Measurements from ENCODE around the gene ASIC2. TPM values are rescaled to one million over a fixed set of nuclear protein-coding genes. Genes with fewer than 3 reads are reported as not detected.

Gene ASIC2
- polyA plus RNA-seq, 1 experiment = 0.05 TPM

DNA sequence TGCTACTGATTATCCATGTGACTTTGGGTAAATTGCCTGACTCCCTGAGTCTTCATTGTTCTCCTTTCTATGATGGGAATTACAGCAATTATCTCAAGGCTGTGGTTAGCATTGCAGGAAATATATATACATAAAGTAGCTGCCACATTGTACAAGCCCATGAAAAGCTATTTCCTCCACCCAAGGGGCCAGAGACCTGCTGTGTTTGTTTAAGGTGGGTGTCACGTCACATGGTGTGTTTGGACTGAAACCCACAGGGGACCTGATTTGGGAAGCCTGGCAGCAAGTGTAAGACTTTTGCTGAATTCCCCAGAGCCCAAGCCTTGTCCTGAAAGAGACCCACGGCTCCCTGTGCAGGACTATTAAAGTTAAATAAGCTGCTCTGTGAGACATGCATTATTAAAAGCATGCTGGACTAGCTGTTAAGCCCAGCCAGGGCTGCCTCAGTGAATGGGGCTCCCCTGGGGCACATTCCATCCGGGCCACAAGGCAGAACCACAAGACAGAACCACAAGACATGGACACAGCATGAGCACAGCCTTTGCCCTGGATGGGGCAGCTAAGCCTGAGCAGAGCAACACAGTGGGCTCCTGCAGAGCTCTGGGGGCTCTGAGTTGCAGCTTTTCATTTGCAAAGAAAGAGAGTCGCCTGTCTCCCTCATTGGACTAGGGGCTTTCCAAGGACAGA lies 152.5 kb downstream of the ASIC2 start:
- Histone ChIP-seq H3K36me3 (ENCODE audit: control insufficient read depth, insufficient read depth, low read length) (no peaks in the 10 kb centered on the region), H3K4me3 (ENCODE audit: low read depth, low read length) (no peak overlapping the region), H3K27me3 (ENCODE audit: control insufficient read depth, insufficient read depth, low read length) (no peaks in the 10 kb centered on the region)
- DNase-seq (ENCODE audit: low read depth) = no peak
- ChIA-PET POLR2A (no interaction called here), CTCF (no interaction called here)
- TF ChIP-seq, protein P1, sequence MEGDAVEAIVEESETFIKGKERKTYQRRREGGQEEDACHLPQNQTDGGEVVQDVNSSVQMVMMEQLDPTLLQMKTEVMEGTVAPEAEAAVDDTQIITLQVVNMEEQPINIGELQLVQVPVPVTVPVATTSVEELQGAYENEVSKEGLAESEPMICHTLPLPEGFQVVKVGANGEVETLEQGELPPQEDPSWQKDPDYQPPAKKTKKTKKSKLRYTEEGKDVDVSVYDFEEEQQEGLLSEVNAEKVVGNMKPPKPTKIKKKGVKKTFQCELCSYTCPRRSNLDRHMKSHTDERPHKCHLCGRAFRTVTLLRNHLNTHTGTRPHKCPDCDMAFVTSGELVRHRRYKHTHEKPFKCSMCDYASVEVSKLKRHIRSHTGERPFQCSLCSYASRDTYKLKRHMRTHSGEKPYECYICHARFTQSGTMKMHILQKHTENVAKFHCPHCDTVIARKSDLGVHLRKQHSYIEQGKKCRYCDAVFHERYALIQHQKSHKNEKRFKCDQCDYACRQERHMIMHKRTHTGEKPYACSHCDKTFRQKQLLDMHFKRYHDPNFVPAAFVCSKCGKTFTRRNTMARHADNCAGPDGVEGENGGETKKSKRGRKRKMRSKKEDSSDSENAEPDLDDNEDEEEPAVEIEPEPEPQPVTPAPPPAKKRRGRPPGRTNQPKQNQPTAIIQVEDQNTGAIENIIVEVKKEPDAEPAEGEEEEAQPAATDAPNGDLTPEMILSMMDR (IDR thresholded peaks at IDR 0.05; ENCODE audit: insufficient read depth, low read depth, low read length) = no peak

DNA sequence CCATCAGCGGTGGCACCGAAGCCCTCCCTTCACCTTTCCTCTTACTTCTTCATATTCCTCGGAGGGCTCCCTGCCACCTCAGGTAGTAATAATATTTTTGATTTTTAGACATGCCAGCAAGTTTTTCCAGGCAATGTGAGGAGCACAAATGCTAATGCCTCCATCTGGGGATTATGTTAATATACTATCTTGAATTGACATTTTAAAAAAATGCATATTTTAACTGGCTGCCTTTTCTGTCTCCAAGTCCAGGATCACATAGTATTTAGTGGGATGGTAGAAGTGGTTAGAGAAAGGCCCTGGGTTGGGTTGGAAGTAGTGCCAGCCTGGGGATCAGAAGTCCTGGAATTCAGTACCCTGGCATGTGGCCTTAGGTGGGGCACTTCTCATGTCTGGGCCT lies 154.5 kb downstream of the ASIC2 start:
- TF ChIP-seq, protein P1 (IDR thresholded peaks at IDR 0.05; ENCODE audit: insufficient read depth, low read depth, low read length) = no peak
- ChIA-PET POLR2A (no interaction called here), CTCF (no interaction called here)
- H3K27me3 ChIP-seq (ENCODE audit: control insufficient read depth, insufficient read depth, low read length) = no peaks in the 10 kb centered on the region
- no peak for DNase-seq (ENCODE audit: low read depth)
- no peak overlapping the region for H3K4me3 ChIP-seq (ENCODE audit: low read depth, low read length)
- H3K36me3 ChIP-seq (ENCODE audit: control insufficient read depth, insufficient read depth, low read length) = no peaks in the 10 kb centered on the region

DNA sequence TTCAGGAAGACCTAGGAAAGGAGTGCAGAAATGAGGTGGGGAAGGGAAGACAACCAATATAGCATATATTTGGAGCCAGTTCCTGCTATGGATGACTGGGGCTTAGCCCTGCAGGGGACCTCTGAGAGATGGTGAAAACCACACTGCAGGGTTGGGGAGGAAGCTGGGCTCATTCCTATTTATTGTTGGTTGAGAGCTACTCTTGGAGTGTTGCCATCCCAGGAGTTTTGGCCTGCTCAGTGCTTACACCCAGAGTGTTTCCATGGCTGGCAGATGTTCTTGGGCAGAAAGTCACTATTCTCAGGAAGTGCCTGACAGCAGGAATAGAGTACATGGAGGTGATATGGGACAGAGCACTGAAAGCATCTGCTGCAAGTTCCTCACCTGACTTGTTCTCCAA lies 155.7 kb downstream of the ASIC2 start:
- no peak for DNase-seq (ENCODE audit: low read depth)
- TF ChIP-seq, protein P1 (IDR thresholded peaks at IDR 0.05; ENCODE audit: insufficient read depth, low read depth, low read length) = no peak

DNA sequence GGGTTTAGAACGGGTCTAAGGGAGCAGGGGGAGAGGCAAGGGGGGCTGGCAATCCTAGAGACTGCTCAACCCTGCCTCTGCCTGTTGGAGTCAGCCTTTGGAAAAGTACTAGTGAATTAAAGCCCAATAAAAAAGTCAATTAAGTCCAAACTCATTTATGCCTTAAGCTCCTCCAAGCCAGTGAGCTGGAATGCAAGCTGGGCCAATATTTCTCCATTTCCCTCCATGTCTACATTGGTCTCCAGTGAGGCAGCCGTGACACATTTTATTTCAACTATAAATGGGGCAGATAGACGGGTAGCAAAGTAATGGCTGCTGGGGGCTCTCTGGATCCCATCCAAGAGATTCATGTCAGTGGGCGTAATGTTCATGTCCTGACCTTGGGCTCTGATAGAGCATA lies 157.4 kb downstream of the ASIC2 start:
- no peaks in the 10 kb centered on the region for H3K36me3 ChIP-seq (ENCODE audit: control insufficient read depth, insufficient read depth, low read length)
- H3K27me3 ChIP-seq (ENCODE audit: control insufficient read depth, insufficient read depth, low read length) = no peaks in the 10 kb centered on the region
- no peak overlapping the region for H3K4me3 ChIP-seq (ENCODE audit: low read depth, low read length)
- POLR2A ChIA-PET = no interaction called here
- TF ChIP-seq, protein P1 (IDR thresholded peaks at IDR 0.05; ENCODE audit: insufficient read depth, low read depth, low read length) = no peak
- DNase-seq (ENCODE audit: low read depth) = no peak
- CTCF ChIA-PET = interaction anchor here (1.6 kb wide), 1 partner anchor 26 kb away, joined by 3 read pairs; no protein-coding TSS in a partner anchor

More for the DNA sequence above, 155.7 kb downstream of the ASIC2 start:
- no peaks in the 10 kb centered on the region for H3K27me3 ChIP-seq (ENCODE audit: control insufficient read depth, insufficient read depth, low read length)
- ChIA-PET CTCF (no interaction called here), POLR2A (no interaction called here)
- no peak overlapping the region for H3K4me3 ChIP-seq (ENCODE audit: low read depth, low read length)
- H3K36me3 ChIP-seq (ENCODE audit: control insufficient read depth, insufficient read depth, low read length) = no peaks in the 10 kb centered on the region

DNA sequence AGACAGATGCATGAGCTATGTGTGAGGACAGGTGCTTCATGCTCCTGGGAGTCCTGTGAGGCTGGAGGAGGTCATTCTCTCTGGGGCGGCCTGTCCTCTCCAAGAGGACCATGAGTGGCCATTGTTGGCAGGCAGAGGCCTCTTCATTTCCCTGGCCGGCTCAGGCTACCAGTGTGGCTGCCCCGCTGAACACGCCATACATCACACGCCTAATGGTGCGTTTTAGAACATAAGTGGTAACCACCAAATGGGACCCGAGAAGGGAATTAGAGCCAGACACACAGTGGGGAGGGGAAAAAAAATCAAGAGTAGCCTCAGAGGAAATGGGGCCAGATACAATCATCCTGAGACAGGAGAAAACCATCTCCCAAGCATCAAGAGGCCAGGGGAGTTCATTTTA lies 161.5 kb downstream of the ASIC2 start:
- Histone ChIP-seq H3K4me3 (ENCODE audit: low read depth, low read length) (no peak overlapping the region), H3K27me3 (ENCODE audit: control insufficient read depth, insufficient read depth, low read length) (no peaks in the 10 kb centered on the region), H3K36me3 (ENCODE audit: control insufficient read depth, insufficient read depth, low read length) (no peaks in the 10 kb centered on the region)
- DNase-seq (ENCODE audit: low read depth) = no peak
- CTCF ChIA-PET = no interaction called here
- POLR2A ChIA-PET = no interaction called here
- TF ChIP-seq, protein P1 (IDR thresholded peaks at IDR 0.05; ENCODE audit: insufficient read depth, low read depth, low read length) = no peak
